ENCODE results near the gene GRAPL.
"Not testable (repeated sequence)": the region's sequence is repeated elsewhere in the genome, so short reads cannot be mapped to it uniquely, and the experiment has no call there.

GRAPL gene

DNA sequence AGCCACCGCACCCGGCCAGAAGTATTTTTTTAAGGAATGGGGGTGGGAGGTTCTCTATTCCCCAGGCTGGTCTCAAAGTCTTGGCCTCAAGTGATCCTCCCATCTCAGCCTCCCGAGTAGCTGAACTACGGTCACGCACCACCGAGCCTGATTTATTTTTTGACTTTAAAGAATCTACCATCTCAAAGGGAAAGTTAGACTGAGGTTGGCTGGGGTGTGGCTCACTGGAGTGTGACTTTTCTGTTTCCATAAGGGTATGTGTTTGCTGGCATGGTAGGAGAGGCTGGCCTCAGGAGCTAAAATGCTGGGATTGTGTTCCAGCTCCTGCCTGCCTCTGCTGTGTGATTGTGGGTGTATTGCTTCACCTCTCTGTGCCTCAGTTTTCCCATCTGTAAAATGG is 10.6 kb downstream of the GRAPL start:
- not testable (repeated sequence) for DNase-seq

DNA sequence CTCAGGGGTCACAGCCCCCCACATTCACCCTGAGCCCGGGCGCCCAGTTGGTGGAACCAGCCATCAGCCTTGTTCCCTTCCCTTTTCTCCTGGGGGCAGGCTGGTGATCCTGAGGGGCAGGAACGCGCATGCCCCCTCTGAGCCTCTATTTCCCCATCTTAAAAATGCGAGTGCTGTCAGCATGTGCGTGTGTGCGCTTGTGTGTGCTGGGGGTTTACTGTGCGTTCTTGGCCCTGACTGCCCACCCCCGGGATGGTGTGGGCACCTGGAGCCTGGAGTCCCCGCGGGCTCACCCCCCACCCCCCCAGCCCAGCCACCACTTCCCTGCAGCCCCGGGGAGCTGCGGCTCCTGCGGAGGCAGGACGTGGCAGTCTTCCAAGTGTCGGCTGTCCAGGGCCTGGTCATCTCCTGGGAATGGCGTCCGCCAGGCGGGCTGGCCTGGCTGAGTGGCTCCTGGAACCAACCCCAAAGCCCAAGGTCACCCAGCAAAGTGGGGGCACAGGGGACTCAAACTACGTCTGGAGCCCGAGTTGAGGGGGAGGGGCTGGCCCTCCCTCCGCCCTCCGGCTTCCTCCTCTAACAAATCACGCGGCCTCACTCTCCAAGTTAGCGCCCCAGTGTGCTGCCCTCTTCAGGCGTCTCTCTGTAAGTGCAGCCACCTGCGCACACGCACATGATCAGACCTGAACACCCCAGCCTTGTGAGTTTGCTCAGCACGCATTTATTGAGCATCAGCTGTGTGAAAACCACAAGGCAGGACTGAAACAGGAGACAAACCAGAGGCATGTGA is 14.2 kb downstream of the GRAPL start:
- not testable (repeated sequence) for DNase-seq

DNA sequence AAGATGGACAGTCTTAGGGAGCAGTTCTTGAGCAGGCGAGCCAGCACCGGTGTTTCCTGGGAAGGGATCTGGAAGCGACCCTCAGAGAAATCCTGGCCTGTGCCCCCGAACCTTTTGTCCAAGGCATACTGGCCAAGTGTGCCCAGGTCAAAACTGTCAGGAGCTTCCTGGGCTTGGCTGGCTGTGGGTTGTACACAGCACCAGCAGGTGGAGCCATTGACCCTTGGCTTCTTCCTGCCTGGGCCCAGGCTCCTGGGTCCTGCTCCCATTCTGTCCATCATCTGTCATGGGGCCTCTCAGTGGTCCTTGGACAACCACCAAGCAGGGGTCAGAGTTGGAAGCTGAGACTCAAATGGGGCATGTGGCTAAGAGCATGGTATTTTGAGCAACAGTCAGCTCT is 15.0 kb downstream of the GRAPL start:
- not testable (repeated sequence) for DNase-seq

DNA sequence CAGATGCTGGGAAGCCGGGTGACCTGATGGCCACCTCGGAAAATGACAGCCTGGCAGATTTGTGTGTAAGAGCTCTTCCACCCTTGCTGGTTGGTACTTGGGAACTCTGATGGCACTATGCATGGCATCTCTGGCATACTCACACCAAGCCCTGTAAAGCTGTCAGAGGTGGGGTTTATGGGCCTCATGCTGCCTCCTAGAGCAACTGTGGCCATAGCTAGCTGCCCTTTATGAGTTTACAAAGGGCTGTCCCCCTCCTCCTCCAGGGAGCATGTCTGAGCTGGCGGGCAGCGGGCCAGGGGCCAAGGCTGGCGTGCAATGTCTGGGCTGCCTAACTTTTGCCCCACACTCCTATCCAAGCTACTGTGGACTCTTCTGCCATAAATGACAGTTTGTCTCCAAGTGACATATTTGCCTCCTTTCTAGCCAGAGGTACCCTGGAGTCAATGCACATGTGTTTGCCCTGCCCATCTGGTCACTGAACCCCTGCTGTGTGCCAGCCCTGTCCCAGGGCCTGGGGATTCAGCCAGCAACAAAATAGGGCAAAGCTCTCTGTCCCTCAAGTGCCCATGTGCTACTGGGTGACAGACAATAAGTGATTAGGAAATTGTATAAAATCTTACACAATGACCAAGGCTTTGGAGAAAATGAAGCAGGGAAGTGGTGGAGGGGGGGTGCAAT is 15.8 kb downstream of the GRAPL start:
- not testable (repeated sequence) for DNase-seq

DNA sequence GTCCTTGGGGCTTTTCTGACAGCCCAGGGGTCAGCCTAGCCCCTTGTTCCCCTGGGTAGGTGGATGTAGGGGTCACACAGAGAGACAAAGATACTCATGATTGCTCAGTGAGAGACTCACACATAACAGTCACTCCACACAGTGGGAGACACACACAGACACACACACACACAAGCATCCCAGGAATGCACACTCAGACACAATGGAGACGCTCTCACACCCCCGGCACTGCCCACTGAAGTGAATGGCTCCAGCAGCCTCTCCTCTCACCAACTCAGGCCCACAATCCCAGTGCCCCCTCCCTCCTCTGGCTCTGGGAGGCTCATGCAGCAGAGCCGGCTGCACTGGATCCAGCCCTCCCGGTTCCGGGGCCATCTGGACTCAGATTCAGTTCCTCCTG is 17.0 kb downstream of the GRAPL start:
- not testable (repeated sequence) for DNase-seq

DNA sequence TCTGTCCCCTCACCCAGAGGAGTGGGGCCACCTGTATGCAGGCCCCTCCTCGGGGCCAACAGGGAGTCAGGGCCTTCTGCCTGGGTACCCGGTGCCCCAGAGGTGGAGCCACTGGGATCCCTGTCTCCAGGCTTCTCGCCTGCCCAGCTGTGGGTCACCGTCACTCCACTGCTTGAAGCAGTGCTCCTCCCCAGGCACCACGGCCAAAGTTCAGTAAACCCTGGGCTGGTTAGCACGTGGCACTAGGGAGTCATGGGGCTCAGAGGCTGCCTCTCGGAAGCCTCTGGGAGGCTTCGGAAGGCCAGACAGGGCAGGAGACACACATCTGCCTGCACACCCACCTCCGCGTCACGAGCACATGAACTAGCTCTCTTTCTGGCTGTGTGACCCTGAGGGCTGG is 18.1 kb downstream of the GRAPL start:
- not testable (repeated sequence) for DNase-seq

DNA sequence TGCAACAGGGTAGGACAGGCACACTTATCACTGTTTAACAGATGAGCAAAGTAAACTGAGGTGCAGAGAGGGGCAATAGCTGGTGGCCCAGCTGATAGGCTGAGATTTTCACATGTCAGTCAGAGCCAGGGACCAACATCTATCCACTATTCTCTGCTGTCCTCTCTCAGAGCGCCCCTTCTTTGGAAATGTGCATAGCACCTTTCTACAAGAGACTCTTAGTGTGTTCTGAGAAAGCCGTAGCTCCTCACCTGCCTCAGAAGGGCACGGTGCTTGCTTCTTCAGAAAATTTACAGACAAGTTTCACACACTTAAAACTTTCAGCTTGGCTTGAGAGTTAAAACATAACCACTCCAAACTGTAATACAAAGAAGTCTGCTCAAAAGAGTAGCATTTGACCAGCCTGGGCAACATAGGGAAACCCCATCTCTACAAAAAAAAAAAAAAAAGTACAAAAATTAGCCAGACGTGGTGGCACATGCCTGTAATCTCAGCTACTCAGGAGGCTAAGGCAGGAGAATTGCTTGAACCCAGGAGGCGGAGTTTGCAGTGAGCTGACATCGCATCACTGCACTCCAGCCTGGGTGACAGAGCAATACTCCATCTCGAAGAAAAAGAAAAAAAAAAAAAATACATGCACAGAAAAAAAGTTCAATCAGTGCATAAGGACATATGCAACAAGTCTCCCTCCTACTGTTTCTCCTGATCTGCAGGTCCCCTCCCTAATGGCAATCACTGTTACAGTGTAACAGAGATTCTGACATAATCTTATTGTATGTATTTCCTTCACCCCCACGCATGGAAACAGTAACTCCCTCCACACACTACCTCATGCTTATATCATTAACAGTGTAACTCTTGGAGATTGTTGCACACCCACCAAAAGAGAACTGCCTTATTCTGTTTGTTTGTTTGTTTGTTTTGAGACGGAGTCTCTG is 23.6 kb downstream of the GRAPL start:
- DNase-seq = not testable (repeated sequence)

DNA sequence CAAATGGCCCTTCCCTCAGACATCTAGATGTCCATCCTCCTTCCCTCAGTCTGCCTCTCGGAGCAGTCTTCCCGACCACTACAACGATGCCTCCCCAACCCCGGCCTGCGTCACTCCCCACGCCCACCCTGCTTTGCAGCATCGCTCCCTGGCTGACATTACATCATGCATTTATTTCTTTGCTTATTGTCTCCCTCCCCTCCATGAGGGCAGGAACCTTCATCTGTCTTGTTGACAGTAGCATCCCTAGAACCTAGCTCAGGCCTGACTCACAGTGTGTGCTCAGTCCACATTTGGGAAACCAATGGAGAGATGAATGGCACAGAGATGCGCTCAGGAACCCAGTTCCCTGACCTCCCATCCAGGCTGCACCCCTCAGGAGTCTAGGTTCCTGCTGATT is 30.2 kb downstream of the GRAPL start:
- not testable (repeated sequence) for DNase-seq

DNA sequence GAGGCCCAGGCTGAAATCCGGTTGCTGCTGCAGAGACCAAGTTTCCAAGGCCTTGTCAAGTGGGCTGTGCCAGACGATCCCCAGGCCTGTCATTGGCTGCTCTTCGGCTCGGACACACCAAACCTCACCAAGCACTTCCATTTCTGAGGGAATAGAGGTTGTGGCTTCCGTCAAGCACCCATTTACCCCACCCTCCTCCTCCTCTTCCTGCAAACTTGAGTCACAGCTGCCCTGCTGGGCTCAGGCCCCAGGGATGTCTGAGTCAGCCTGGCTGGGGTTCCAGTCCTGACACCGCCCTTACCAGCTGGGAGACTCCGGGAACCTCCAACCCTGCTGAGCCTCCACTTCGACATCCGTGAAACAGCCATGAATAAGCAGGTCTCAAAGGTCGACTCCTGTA is 31.1 kb downstream of the GRAPL start:
- DNase-seq = not testable (repeated sequence)

DNA sequence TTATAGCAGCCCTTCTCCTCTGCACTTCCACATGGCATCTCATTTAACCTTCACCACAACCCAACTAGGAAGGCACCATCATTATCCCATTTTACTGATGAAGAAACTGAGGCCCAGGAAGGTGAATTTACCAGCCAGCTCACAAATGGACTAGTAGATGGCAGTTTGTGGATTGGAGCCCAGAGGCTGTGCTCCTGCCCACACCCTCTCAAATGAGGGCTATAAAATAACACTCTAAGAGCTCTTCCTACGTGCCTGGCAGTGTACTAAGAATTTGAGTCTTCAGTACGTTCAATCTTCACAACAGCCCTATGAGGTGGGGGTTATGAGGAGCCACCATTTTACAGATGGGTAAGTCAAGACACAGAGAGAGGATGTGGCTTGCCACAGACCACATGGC is 31.5 kb downstream of the GRAPL start:
- DNase-seq = not testable (repeated sequence)

DNA sequence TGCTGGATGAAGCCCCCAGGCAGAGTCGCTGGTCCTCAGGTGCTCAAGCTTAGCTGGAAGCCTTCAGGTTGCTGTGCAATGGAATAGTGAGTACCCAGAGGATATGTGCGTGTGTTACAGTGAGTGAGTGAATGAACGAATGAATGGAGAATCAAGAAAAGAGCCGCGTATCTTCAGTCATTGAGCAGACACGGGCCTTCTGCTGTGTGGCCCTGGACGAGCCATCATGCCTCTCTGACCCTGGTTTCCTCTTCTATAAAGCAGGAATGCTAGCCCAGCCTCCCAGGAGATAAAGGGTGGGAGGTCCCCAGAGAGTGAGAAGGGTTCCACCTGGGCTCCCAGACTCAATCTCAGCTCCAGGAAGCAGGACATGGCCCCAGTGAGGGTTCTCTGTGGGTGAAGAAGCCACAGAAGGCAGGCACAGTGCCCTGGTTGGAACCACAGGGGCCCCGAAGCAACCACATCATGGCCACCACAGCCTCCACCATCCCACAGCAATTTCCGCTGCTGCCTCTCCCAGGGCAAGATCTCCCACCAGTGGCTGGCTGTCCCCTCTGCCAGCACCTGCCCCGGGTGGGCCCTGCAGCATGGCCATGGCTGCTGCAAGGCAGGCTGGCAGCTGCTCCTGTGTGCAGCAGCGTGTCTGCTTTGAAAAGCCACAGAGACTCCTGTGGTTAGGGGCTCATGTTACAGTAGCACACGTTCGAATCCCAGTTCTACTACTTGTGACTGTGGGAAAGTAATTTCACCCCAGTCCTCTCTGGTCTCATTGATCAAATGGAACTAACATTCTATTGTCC is 34.1 kb downstream of the GRAPL start:
- not testable (repeated sequence) for DNase-seq

DNA sequence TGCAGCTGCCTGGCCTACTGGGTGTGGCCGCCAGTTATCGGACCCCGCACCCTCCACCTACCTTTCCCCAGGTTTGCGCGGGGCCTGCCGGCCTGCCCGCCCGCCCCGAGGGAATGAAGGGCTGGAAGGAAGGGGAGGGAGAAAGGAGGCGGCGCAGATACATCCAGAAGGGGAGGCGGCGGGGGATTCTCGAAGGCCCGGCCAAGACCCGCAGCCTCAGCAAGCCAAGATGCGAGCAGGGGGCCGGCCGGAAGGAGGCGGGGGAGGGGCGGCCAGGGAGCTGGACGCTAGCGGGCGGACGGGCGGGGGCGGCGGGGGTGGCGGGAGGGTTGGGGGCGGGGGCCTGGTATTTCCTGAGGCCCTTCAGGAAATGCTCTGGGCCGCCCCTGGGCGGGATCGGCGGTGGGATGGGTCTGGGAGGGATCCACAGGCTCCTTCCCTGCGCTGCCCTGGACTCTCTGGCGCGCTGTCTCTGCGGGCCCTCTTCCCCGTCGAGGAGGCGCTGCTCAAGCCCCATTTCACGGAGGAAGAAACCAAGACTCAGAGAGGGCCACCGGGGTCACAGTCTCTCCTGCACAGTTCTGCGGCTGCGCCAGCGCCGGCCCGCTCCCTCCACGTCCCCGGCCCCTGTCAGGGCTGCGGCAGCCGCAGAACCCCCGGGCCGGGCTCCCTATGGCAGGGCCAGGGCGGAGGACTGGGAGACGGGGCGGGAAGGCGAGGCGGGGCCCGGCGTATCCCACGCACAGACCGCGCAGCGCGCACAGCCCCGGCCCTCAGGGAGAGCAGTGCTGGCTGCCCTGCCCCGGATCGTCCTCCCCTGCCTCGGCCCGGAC is 35.2 kb downstream of the GRAPL start:
- DNase-seq = not testable (repeated sequence)

DNA sequence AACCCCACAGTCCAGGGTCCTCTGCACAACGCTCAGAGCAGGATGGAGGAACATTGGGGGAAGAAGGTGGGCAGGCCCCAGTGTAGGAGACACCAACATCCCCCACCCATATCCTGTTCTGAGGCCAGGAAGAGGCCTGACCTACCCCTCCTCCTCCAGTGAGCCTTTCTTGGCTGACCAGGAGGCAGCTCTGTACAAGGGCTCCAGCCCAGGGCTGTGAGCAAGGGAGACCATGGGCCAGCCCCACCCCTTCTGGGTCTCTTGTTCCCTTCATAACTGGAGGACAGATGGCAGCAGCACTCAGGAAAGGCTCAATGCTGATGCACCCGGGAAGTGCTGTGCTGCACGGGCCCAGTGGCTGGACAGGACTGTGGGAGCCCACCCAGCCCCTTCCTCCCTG is 47.0 kb downstream of the GRAPL start:
- not testable (repeated sequence) for DNase-seq

DNA sequence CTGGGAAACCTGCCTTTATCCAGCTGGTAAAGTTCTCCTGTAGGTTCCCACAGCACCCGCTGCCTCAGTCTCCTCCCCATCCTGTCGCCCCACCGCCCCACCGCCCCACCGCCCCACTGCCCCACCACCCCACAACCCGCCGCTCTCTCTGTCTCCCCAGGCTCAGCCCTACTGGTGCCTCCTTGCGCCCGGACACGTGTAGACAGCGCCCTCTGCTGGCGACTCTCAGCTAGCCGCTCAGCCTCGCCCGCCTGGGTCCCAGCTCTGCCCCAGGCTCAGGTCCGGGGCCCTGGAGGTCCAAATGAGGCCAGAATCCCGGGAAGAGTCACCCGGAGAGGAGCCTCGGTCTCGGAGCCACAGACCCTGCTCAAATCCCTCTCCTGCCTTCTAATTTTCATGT is 48.0 kb downstream of the GRAPL start:
- not testable (repeated sequence) for DNase-seq

DNA sequence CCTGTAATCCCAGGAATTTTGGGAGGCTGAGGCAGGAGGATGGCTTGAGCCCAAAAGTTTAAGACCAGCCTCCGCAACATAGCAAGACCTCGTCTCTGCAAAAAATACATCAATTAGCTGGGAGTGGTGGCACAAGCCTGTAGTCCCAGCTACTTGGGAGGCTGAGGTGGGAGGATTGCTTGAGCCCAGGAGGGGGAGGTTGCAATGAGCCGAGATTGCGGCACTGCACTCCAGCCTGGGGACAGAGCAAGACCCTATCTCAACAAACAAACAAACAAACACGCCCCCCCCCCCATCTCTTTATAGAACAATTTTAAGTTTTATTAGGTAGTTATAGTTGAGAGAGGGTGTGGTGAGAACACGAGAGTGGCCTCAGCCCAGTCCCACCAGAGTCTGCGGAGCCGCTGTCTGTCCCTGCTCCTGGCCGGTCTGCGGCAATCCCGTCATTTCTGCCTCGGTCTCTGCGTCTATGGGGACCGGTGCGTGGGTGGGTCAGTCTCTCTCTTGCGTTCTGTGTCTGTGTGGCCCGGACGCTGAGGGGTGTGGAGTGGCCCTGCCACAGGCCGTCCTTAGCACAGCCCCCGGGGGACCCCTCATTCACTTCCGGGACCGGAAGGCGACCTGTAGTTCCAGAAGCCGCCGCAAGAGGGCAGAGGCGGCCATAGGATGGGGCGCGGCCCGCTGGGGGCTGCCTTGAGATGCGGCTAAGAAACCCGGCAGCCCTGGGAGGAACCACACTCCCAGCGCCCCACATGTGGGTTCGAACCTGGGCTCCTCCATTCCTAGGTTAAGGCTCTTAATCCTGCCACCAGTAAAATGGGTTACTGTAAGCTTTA is 53.9 kb downstream of the GRAPL start:
- not testable (repeated sequence) for DNase-seq

DNA sequence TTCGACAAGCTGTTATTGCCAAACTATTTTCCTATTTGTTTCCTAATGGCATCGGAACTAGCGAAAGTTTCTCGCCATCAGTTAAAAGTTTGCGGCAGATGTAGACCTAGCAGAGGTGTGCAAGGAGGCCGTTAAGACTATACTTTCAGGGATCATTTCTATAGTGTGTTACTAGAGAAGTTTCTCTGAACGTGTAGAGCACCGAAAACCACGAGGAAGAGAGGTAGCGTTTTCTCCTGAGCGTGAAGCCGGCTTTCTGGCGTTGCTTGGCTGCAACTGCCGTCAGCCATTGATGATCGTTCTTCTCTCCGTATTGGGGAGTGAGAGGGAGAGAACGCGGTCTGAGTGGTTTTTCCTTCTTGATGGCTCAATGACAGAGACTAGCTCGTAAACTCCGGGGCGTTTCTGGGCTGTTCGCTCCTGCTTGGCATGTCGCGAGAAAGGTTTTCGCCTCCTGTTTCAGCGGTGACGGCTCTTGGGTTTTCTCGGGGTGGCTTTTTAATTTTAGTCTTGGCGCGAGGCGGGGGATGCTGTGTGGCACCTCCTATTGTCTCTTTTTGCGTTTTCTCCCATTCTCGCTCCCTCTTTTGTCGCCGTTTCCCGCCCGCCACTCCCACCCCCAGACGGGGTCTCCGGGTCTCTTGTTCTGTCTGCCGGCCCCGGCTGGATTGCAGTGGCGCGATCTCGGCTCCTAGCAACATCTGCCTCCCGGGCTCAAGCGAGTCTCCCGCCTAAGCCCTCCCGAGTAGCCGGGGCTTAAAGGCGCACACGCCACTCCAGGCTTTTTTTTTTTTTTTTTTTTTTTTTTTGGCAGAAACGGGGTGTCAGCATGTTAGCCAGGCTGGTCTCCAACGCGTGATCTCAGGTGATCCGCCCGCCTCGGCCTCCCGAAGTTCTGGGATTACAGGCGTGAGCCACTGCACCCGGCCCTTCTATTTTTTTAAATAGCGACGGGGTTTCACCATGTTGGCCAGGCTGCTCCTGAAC is 60.8 kb downstream of the GRAPL start:
- DNase-seq = not testable (repeated sequence)

DNA sequence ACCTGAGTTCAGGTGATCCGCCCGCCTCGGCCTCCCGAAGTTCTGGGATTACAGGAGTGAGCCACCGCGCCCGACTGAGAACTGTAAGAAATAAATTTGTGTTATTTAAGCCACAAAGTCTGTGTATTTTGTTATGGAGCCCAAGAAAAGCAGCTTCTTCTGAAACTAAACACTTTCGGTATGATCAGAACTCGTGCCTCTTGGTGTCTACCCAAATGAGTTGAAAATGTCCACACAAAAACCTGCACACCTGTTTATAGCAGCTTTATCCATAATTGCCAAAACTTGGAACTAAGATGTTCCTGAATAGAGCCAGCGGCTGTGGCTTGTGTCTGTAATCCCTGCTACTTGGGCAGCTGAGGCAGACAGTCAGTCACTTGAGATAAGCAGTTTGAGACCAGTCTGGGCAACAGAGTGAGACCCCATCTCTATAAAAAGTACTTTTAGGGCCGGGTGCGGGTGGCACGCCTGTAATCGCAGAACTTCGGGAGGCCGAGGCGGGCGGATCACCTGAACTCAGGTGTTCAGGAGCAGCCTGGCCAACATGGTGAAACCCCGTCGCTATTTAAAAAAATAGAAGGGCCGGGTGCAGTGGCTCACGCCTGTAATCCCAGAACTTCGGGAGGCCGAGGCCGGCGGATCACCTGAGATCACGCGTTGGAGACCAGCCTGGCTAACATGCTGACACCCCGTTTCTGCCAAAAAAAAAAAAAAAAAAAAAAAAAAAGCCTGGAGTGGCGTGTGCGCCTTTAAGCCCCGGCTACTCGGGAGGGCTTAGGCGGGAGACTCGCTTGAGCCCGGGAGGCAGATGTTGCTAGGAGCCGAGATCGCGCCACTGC is 61.7 kb downstream of the GRAPL start:
- not testable (repeated sequence) for DNase-seq

DNA sequence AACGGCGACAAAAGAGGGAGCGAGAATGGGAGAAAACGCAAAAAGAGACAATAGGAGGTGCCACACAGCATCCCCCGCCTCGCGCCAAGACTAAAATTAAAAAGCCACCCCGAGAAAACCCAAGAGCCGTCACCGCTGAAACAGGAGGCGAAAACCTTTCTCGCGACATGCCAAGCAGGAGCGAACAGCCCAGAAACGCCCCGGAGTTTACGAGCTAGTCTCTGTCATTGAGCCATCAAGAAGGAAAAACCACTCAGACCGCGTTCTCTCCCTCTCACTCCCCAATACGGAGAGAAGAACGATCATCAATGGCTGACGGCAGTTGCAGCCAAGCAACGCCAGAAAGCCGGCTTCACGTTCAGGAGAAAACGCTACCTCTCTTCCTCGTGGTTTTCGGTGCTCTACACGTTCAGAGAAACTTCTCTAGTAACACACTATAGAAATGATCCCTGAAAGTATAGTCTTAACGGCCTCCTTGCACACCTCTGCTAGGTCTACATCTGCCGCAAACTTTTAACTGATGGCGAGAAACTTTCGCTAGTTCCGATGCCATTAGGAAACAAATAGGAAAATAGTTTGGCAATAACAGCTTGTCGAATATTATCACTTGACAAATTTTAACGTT is 62.5 kb downstream of the GRAPL start:
- DNase-seq = not testable (repeated sequence)
